Suppressor macrophage treated with lipopolysaccharide for 4 hours (primary cell): ENCODE measurements around the gene SPDYE17.
"Not testable (repeated sequence)": the region's sequence is repeated elsewhere in the genome, so short reads cannot be mapped to it uniquely, and the experiment has no call there.

ENCODE experiments used
- DNase-seq: peaks from one replicate; pipeline ENCODE4 v3.0.0-alpha.2; 2020

SPDYE17 gene

DNA sequence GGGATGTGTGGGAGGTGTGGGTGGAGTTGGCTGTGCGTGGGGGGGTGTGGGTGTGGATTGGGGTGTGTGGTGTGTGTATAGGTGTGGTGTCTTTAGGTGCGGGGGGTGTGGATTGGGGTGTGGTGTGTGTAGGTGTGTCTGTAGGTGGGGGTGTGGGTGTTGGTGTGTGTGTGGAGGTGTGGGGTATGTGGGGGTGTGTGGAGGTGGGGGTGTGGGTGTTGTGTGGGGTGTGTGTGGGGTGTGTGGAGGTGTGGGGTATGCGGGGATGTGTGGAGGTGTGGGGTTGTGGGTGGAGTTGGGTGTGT lies 33.9 kb downstream of the SPDYE17 start:
- no peak for DNase-seq

- no peak for DNase-seq
Measured at GRCh38 chr7:76997381-76998284, 34.5 kb downstream of the SPDYE17 start.

GRCh38 chr7:76996932-76997331 lies 35.2 kb downstream of the SPDYE17 start:
- not testable (repeated sequence) for DNase-seq

DNA sequence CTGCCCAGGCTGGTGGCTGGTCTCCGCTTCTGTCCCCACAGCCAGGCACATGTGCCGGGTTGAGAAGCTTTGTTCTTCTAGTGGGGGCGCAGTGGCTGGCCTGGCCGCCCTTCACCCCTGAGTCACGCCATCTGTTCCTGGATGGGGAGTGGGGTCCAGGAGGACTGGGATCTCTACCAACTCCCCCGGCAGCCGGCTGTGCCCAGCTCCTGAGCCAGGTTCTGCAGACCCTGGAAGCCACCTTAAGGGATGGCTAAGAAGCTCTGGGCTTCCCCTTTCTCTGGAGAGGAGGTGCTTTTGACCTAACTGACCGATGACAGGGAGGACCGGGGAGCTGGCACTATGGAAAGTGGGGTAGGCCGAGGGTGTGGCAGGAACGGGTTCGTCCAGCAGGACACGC lies 37.9 kb downstream of the SPDYE17 start:
- DNase-seq: not testable (repeated sequence)

DNA sequence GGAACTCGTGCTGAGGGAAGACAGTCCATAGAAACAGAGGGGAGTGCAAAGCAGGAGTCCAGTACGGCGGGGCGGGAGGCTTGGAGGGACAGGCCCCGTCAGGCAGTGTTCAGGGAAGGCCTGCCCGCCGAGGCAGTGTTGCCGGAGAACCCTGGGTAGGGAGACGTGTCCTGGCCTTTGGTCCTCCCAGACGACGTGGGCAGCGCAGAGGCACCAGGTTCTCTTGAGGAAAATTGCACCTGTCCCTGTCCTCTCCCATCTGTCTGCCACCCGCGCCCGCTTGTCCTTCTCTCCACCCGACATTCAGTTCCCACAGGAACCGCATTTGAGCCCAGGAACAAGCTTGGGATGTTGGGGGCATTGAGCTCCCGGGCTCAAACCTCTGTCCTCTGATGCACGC lies 38.3 kb downstream of the SPDYE17 start:
- not testable (repeated sequence) for DNase-seq

DNA sequence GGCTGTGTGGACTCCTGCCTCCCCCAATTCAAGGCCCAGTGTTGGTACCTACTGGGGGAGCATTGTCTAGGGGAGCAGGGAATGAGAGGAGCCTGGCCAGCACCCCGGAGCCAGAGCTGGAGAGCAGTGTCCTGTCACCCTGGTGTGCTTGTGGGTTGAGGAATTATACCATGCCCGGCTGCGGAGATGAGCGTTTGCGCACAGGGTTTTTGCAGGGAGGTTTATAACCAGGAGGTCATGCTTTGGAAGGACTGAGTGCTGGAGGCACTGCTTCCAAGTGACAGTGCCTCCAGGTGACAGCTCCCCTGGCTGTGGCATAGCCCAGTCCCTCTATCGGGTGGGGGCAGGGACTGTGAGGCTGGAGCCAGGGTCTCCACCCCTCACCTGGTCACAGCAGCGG lies 39.3 kb downstream of the SPDYE17 start:
- DNase-seq: not testable (repeated sequence)

DNA sequence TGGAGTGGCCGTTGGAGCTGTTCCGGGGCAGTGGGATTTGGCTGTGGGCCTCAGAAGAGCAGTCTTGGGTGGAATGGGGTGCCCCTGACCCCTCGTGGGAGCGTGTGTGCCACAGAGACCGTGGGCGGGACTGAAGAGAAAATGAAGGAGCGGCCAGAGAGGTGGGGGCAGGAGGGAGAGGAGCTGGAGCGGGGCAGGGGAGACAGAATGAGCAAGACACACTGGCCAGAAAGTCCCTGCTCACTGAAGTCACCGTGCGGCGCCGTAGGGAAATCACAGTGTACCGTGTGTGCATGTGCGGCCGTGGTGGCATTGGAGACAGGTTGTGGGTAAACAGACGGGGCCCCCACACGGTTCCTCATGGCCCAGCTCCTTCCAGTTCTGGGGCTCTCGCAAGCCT lies 40.0 kb downstream of the SPDYE17 start:
- not testable (repeated sequence) for DNase-seq

DNA sequence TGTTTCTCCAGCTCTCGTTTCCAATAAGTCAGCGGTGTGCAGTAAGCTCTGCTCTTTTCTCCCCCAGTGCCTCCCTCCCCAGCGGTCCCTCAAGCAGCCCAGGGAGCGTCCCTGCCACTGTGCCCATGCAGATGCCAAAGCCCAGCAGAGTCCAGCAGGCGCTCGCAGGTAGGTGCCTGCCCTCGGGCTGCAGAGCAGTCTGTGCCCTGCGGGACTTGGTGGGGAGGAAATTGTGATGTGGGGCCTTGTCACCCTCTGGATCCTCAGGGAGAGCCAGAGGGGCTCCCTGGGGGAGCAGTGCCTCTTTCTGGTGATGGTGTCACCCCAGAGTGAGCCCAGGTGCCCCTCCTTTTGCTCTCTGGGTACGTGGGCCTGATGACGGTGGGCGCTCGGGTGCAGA lies 42.0 kb downstream of the SPDYE17 start:
- DNase-seq: not testable (repeated sequence)

GRCh38 chr7:76985924-76986717 lies 46.0 kb downstream of the SPDYE17 start:
- not testable (repeated sequence) for DNase-seq

DNA sequence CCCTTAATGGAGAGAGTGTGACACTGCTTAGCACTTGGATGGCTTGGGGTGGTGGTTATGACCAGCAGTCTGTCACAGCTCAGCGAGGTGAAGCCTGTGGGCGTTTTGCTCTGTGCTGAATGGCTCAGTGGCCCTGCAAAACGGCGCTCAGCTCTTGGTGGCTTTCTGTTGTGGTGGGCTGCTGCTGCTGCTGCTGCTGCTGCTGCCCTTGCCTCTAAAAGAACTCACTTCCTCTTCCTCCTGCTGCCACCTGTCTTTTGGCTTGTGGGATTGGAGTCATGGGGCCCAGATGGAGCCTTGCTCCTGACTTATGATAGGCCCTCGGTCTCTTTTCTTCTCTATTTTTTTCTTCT lies 47.4 kb downstream of the SPDYE17 start:
- DNase-seq: not testable (repeated sequence)

DNA sequence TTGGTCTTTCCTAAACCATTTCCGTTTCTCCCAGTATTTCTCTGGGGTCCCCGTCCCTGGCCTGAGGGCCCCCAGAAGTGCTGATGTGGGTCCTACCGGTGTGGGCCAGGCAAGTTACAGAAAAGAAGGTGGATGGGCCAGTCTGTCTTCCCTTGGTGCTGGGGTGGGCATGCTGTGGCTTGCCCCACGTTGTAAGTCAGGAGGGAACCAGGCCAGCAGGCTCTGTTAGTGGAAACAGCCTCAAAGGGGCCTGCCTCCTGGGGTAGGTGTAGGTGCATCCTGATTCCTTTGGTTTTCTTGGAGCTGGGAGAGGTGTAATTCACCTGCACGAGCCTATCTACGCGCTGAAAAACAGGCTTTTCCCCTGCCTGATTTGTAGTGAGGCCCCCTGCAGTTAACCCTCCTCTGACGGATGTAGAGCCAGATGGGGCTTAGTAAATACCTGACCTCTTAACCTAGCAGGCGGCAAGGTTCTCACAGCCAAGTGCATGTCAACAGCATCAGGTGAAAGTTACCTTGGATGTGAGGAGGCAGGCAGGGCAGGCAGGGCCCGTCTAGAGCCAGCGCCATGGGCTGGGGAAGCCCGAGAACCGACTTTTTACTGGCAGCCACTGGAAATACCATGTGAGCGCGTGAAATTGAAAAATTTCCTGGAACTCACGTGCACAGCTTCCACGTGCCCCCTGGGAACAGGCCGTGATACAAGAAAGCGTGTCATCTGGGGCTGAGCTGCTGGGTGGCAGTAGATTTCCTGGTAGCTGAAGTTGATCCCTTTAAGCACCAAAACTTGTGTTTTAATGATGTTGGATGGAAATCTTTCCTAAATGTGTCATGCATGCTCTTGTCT lies 48.0 kb downstream of the SPDYE17 start:
- not testable (repeated sequence) for DNase-seq

- not testable (repeated sequence) for DNase-seq
Measured at GRCh38 chr7:76983333-76983732, 48.8 kb downstream of the SPDYE17 start.

DNA sequence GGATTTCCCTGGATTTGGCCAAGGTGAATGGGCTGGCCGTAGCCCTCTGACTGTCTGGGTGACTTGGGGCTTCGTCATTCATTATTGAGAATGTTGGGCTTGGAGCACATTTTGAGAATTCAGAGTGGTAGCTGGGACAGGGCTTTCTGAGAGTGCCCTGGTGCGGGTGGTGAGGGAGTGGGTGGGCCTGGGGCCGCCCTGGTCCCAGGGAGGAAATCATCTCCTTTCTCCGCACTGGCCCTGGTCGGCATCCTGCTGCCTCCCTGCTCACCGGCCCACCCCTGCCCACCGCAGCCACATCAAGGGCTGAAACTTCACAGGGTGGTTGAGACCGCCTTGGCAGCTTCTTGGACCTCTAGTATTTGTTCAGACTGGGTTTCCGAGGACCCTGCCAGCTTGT lies 49.7 kb downstream of the SPDYE17 start:
- DNase-seq: not testable (repeated sequence)

GRCh38 chr7:76981187-76981970 lies 50.8 kb downstream of the SPDYE17 start:
- not testable (repeated sequence) for DNase-seq

GRCh38 chr7:76980576-76980975 lies 51.6 kb downstream of the SPDYE17 start:
- DNase-seq: not testable (repeated sequence)

DNA sequence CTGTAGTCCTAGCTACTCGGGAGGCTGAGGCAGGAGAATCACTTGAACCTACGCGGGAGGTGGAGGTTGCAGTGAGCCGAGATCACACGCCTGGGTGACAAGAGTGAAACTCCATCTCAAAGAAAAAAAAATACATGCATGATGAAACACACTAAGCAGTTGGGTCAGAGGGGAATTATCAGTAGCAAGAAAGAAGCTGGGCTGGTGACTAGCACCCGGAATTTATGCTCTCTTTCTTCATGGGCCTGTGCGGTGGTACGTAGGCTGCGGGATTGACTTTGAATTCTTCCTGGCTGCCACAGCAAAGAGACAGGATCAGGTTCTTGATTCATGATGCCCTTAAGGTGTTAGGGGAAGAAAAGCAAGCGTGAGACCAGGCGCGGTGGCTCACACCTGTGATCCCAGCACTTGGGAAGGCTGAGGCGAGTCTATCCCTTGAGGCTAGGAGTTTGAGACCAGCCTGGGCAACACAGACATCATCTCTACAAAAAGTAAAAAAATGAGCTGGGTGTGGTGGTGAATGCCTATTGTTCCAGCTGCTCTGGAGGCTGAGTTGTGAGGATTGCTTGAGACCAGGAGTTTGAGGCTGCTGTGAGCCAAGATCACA lies 54.3 kb downstream of the SPDYE17 start:
- not testable (repeated sequence) for DNase-seq

- not testable (repeated sequence) for DNase-seq
Measured at GRCh38 chr7:76974793-76975579, 57.2 kb downstream of the SPDYE17 start.

GRCh38 chr7:76974336-76974735 lies 57.8 kb downstream of the SPDYE17 start:
- DNase-seq: not testable (repeated sequence)

DNA sequence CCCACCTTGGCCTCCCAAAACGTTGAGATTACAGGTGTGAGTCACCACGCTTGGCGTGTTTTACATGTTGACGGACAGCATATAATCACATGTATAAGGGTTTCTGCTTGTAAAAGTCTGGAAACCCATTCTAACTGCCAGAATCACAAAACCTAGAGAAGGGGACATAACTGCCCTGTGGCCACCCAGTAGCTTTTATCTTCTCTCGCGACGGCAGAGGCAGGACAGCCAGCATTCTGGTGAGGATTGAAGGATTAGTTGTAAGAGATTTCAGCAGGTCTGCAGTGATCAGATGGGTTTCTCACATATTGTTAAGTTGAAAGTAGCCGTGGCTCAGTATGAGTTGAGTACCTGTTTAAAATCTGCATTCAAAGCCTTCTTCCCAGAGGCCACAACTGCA lies 59.8 kb downstream of the SPDYE17 start:
- DNase-seq: not testable (repeated sequence)
